HepG2 (cell line): ENCODE results near the gene ENDOG. TPM values are rescaled to one million over a fixed set of nuclear protein-coding genes. Genes with fewer than 3 reads are reported as not detected.

Experiments
- ATAC-seq: fragments of 200-7000 bp; cut with Tn5 transposase; 3 replicates; pipeline ENCODE4 v1.9.1; 2020; ENCODE audit warnings: mild to moderate bottlenecking, moderate library complexity
- BruUV-seq: library from RNA; stranded (reverse); fragments of 400-500 nt; replicated peaks from 2 replicates; lab custom pipeline; 2021; lab: Mats Ljungman, UMichigan
- CTCF ChIA-PET: fragments of 300-600 bp; formaldehyde crosslinking; extraction: SDS; loops from one replicate; lab custom pipeline; 2021; ENCODE audit warnings: low total read pairs, inconsistent platforms, low intra/inter-chr PET ratio; lab: Yijun Ruan, JAX
- POLR2A ChIA-PET: fragments of 350-600 bp; sonication (Branson Sonifier 250); formaldehyde crosslinking; loops from one replicate; lab custom pipeline; 2020; ENCODE audit warnings: antibody characterized with exemption, inconsistent platforms; lab: Yijun Ruan, JAX
- DNase-seq: peaks from one replicate; pipeline ENCODE4 v3.0.0-alpha.2; 2015; ENCODE audit warnings: low spot score
- FAIRE-seq: peaks from 3 replicates; lab custom pipeline; 2011; peaks lifted over from hg19 to GRCh38; lab: Jason Lieb, UNC
- H2AFZ ChIP-seq: one replicate; pipeline ENCODE4 v1.6.1; 2011; ENCODE audit warnings: low read length, inconsistent platforms
- H3K27ac ChIP-seq: fragments of 300-600 bp; 3 replicates; pipeline ENCODE4 v1.8.0; 2011; ENCODE audit warnings: mixed run types, mild to moderate bottlenecking, mixed read lengths, low read length, inconsistent platforms; ENCODE audit not compliant: insufficient read depth; ENCODE audit errors: extremely low read length
- H3K27me3 ChIP-seq, 2 experiments: fragments of 200-600 bp in 1 of 2; 2 replicates in 1 of 2; 3 replicates in 1 of 2; pipeline versions ENCODE4 v1.6.0 to v1.8.0; 2011; ENCODE audit warnings: low read length in 2 of 2, mild to moderate bottlenecking in 2 of 2, moderate library complexity in 2 of 2, inconsistent platforms in 1 of 2; ENCODE audit not compliant: insufficient read depth in 2 of 2, control insufficient read depth in 1 of 2
- H3K36me3 ChIP-seq, 2 experiments: fragments of 200-600 bp in 1 of 2; replicated peaks in 1 of 2; 2 replicates in 1 of 2; 3 replicates in 1 of 2; pipeline versions ENCODE4 v1.5.1 to v1.8.0; 2011; ENCODE audit warnings: low read length in 2 of 2, inconsistent platforms in 1 of 2; ENCODE audit not compliant: insufficient read depth in 2 of 2, control insufficient read depth in 1 of 2
- H3K4me1 ChIP-seq: 2 replicates; pipeline ENCODE4 v1.5.1; 2012; ENCODE audit warnings: low read length, inconsistent platforms; ENCODE audit not compliant: insufficient read depth
- H3K4me2 ChIP-seq: 2 replicates; pipeline ENCODE4 v1.6.0; 2011; ENCODE audit warnings: low read depth, low read length, inconsistent platforms
- H3K4me3 ChIP-seq, 3 experiments: fragments of 200-600 bp in 1 of 3; sonication (generic), shearing (Covaris generic) in 1 of 3; replicated peaks in 1 of 3; 2 replicates each; pipeline ENCODE4 v1.5.1; 2011 to 2016; ENCODE audit warnings: low read length in 3 of 3, inconsistent platforms in 2 of 3, low read depth in 2 of 3, mild to moderate bottlenecking in 2 of 3, control low read depth in 1 of 3, mixed read lengths in 1 of 3; ENCODE audit not compliant: insufficient read depth in 1 of 3
- H3K79me2 ChIP-seq: one replicate; pipeline ENCODE4 v1.6.1; 2011; ENCODE audit warnings: low read length, inconsistent platforms; ENCODE audit not compliant: insufficient read depth
- H3K9ac ChIP-seq: 2 replicates; pipeline ENCODE4 v1.6.0; 2011; ENCODE audit warnings: mild to moderate bottlenecking, low read depth, low read length, inconsistent platforms; ENCODE audit not compliant: insufficient read depth
- H3K9me3 ChIP-seq: 2 replicates; pipeline ENCODE4 v1.5.1; 2012; ENCODE audit warnings: mild to moderate bottlenecking, low read length
- H4K20me1 ChIP-seq: 2 replicates; pipeline ENCODE4 v1.6.0; 2011; ENCODE audit warnings: inconsistent platforms, mild to moderate bottlenecking, low read length, moderate library complexity; ENCODE audit not compliant: insufficient read depth
- AGO2 ChIP-seq: fragments of 200-400 bp; formaldehyde crosslinking; optimal IDR thresholded peaks from 2 replicates; pipeline ENCODE3; 2017; ENCODE audit warnings: mild to moderate bottlenecking, low read depth, low read length, moderate library complexity
- MYC ChIP-seq: sonication (generic); formaldehyde crosslinking; IDR thresholded peaks from 2 replicates; pipeline ENCODE4 v1.9.0; 2021; ENCODE audit warnings: missing genetic modification reagents, borderline replicate concordance
- RBFOX2 ChIP-seq: fragments of 200-400 bp; formaldehyde crosslinking; IDR thresholded peaks from 2 replicates; pipeline ENCODE4 v1.6.1; 2017; ENCODE audit warnings: low read depth, mild to moderate bottlenecking, low read length
- ZBTB33 ChIP-seq: sonication (generic); formaldehyde crosslinking; IDR thresholded peaks from 2 replicates; pipeline ENCODE4 v1.4.0; 2020; ENCODE audit warnings: missing genetic modification reagents
- ZC3H13 ChIP-seq: sonication (generic); formaldehyde crosslinking; IDR thresholded peaks from 2 replicates; pipeline ENCODE4 v1.8.1; 2023; ENCODE audit warnings: mild to moderate bottlenecking, missing genetic modification reagents, moderate library complexity
- ZNF468 ChIP-seq: sonication (generic); formaldehyde crosslinking; IDR thresholded peaks from 2 replicates; pipeline ENCODE4 v1.8.0; 2022; ENCODE audit warnings: mild to moderate bottlenecking, moderate library complexity, missing genetic modification reagents
- ZSCAN25 ChIP-seq: sonication (generic); formaldehyde crosslinking; IDR thresholded peaks from 2 replicates; pipeline ENCODE4 v1.8.0; 2022; ENCODE audit warnings: mild to moderate bottlenecking, missing genetic modification reagents
- ZSCAN30 ChIP-seq: sonication (generic); formaldehyde crosslinking; IDR thresholded peaks from 2 replicates; pipeline ENCODE4 v1.5.0; 2020; ENCODE audit warnings: mild to moderate bottlenecking, missing genetic modification reagents
- WGBS: methylation state at CpG from one replicate; pipeline ENCODE4 v1.1.6; 2017; ENCODE audit warnings: low lambda C conversion rate; 5-methylcytosine and 5-hydroxymethylcytosine counted together
- in situ Hi-C: cut with HindIII; loops from 2 replicates; pipeline ENCODE4 v1.10.0; 2017; ENCODE audit warnings: low pct_unique_long_range_greater_than_20kb; ENCODE audit not compliant: extremely low pct_ligation_motif_present
- intact Hi-C: fragments of 100-400 bp; cut with micrococcal nuclease; formaldehyde crosslinking; loops from one replicate; pipeline ENCODE4 v1.10.0; 2022; ENCODE audit not compliant: unreplicated experiment
- polyA plus RNA-seq, 8 experiments: library from polyadenylated mRNA; depleted of rRNA in 3 of 8; stranded (reverse) in 7 of 8; unstranded in 1 of 8; fragments of >200 nt; fragmentation: Illumina TruSeq in 4 of 8; extraction: Trizol in 4 of 8; gene quantifications; 2 replicates each; pipeline versions ENCODE4 v1.2.1 to v1.2.3, GENCODE V29; 2011 to 2016; ENCODE audit warnings: low read depth in 4 of 8, missing spikeins in 1 of 8, mixed read lengths in 1 of 8; ENCODE audit not compliant: insufficient read depth in 1 of 8
- total RNA-seq, 5 experiments: library from RNA; depleted of rRNA; stranded (reverse); fragments of >200 nt; fragmentation: Illumina TruSeq; extraction: Trizol; gene quantifications; 2 replicates each; pipeline ENCODE4 v1.2.3, GENCODE V29; 2016; ENCODE audit warnings: low read depth in 1 of 5
- TF ChIP-seq, protein P1 (sequence below): sonication (generic); formaldehyde crosslinking; IDR thresholded peaks from 2 replicates; pipeline ENCODE4 v1.5.1; 2020; ENCODE audit warnings: mild to moderate bottlenecking, missing genetic modification reagents, moderate library complexity

ENDOG gene
- total and polyA plus RNA-seq, 2 of the 13 experiments (the other 11 are each of a cell fraction or from before 2014, with no cell fraction given), result 26.3 to 28.8 TPM

DNA sequence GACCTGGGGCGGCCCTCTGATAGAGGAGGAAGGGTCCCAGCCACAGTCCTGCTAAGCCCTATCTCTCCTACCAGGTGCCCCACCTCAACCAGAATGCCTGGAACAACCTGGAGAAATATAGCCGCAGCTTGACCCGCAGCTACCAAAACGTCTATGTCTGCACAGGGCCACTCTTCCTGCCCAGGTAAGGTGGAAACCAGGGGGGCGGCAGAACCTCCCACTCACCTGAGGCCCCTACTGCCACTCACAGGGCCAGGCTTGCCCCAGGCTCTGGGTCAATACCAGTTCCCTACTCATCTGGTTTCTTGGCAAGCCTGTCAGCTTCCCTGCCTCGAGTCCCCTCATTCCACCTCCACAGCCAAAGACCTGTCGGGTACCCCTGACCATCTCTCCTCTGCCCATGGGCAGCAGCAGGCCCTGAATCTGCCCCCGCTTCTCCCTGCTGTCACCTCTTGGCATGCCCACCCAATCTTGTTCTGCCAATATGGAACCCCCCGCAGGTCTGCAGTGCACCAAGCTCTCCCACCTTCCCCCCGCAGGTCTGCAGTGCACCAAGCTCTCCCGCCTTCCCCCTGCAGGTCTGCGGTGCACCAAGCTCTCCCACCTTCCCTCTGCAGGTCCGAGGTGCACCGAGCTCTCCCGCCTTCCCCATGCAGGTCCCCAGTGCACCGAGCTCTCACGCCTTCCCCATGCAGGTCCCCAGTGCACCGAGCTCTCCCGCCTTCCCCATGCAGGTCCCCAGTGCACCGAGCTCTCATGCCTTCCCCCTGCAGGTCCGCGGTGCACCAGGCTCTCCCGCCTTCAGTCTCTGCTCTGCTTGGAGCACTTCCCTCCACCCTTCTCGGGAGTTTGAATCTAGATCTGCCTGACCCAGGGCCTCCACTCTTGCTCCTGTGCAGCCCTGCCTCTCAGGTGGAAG lies 2.6 kb downstream of the ENDOG start:
- H3K4me2 ChIP-seq, result no peak overlapping the region
- H3K9ac ChIP-seq, result no peak overlapping the region
- no peak overlapping the region for H3K4me3 ChIP-seq
- no peak for FAIRE-seq
- H2AFZ ChIP-seq, result no peak overlapping the region
- intact Hi-C loops, result no loop called here
- TF ChIP-seq ZSCAN30 (CRISPR knock-in tag) (no peak), MYC (0 out of 2 replicates have a peak, but pooled peaks have one; percentile 13), ZBTB33 (CRISPR knock-in tag) (0 out of 2 replicates have a peak, but pooled peaks have one; percentile 25), RBFOX2 (peak; percentile 58), ZSCAN25 (CRISPR knock-in tag) (peak; percentile 97), ZC3H13 (peak; percentile 61; the same call in 1 of the 2 replicates), AGO2 (peak; percentile 94), ZNF468 (no peak)
- TF ChIP-seq, protein P1, sequence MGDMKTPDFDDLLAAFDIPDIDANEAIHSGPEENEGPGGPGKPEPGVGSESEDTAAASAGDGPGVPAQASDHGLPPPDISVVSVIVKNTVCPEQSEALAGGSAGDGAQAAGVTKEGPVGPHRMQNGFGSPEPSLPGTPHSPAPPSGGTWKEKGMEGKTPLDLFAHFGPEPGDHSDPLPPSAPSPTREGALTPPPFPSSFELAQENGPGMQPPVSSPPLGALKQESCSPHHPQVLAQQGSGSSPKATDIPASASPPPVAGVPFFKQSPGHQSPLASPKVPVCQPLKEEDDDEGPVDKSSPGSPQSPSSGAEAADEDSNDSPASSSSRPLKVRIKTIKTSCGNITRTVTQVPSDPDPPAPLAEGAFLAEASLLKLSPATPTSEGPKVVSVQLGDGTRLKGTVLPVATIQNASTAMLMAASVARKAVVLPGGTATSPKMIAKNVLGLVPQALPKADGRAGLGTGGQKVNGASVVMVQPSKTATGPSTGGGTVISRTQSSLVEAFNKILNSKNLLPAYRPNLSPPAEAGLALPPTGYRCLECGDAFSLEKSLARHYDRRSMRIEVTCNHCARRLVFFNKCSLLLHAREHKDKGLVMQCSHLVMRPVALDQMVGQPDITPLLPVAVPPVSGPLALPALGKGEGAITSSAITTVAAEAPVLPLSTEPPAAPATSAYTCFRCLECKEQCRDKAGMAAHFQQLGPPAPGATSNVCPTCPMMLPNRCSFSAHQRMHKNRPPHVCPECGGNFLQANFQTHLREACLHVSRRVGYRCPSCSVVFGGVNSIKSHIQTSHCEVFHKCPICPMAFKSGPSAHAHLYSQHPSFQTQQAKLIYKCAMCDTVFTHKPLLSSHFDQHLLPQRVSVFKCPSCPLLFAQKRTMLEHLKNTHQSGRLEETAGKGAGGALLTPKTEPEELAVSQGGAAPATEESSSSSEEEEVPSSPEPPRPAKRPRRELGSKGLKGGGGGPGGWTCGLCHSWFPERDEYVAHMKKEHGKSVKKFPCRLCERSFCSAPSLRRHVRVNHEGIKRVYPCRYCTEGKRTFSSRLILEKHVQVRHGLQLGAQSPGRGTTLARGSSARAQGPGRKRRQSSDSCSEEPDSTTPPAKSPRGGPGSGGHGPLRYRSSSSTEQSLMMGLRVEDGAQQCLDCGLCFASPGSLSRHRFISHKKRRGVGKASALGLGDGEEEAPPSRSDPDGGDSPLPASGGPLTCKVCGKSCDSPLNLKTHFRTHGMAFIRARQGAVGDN (CRISPR knock-in tag), result peak; percentile 23; the same call in 1 of the 2 replicates
- TF ChIP-seq, all 625 proteins: peak for 7
- BruUV-seq, result TSS peak; percentile 24
- no peaks in the 10 kb centered on the region for H3K27me3 ChIP-seq
- ChIA-PET POLR2A (interaction anchor here (3.2 kb wide), 1 partner anchor 9 kb away, joined by 46 read pairs; the partner anchor contains the start of gene SPOUT1), CTCF (no interaction called here)
- ATAC-seq (no peak), DNase-seq (no peak)
- peaks cover 35% of the 10 kb centered on the region for H3K4me1 ChIP-seq
- peaks cover 5% of the 10 kb centered on the region for H3K79me2 ChIP-seq
- H3K9me3 ChIP-seq, result no peaks in the 10 kb centered on the region
- 91% methylated on average over 24 of the region's 24 CpGs for WGBS
- no peak overlapping the region for H3K27ac ChIP-seq
- in situ Hi-C loops, result no loop called here
- H3K36me3 ChIP-seq, result peaks cover 14 to 47% of the 10 kb centered on the region in 2 experiments
- no peaks in the 10 kb centered on the region for H4K20me1 ChIP-seq
